ENCODE measurements around the gene VASH2.

Gene VASH2

DNA sequence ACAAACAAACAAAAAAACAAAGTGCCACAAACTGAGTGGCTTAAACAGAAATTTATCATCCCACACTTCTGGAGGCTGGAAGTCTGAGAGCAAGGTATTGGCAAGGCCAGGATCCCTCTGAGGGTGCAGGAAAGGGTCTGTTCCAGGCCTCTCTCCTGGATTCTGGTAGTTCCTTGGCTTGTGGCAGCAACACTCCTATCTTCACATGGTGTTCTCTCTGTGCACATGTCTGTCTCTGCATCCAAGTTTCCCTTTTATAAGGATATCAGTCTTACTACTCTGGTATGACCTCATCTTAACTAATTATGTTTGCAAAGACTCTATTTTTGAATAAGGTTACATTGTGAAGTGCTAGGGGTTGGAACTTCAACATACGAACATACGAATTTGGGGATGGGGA, 5.3 kb upstream of the VASH2 start:
- TF ChIP-seq, protein P1, sequence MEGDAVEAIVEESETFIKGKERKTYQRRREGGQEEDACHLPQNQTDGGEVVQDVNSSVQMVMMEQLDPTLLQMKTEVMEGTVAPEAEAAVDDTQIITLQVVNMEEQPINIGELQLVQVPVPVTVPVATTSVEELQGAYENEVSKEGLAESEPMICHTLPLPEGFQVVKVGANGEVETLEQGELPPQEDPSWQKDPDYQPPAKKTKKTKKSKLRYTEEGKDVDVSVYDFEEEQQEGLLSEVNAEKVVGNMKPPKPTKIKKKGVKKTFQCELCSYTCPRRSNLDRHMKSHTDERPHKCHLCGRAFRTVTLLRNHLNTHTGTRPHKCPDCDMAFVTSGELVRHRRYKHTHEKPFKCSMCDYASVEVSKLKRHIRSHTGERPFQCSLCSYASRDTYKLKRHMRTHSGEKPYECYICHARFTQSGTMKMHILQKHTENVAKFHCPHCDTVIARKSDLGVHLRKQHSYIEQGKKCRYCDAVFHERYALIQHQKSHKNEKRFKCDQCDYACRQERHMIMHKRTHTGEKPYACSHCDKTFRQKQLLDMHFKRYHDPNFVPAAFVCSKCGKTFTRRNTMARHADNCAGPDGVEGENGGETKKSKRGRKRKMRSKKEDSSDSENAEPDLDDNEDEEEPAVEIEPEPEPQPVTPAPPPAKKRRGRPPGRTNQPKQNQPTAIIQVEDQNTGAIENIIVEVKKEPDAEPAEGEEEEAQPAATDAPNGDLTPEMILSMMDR (IDR thresholded peaks at IDR 0.05; ENCODE audit: insufficient read depth, missing control alignments), result no peak
- no peak for DNase-seq (ENCODE audit: insufficient read length, low spot score)
- no peak for FAIRE-seq

DNA sequence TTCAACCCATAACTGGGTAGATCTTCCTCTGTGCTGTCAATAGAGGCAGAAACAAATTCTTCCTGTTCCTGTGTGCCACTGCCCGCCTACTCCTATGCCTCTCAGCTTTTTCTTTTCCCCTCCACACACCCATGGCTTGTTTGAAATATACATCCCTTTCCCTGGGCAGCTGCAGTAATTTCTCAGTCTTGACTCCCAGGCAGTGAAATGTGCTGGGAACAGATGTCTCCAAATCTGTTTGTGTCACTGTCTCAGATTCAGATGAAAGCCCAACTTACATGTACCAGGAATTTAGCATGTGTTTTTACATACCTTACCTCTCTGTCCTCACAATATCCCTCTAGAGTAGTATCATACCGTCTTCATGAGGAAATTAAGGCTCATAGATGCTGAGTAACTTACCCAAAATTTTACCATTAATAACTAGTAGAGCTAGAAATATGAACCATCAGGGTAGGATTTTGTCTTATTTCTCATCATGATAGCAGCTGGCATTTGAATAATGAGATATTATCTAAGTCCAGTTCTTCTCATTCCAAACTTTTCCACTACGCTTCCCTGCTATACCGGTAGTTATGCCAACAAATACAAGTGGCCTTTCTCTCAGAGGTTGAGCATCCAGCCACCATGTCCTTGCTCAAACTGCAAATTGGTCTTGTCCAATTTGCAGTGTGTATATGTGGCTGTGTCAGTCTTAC, 4.7 kb upstream of the VASH2 start:
- DNase-seq (ENCODE audit: insufficient read length, low spot score), result no peak
- TF ChIP-seq, protein P1 (IDR thresholded peaks at IDR 0.05; ENCODE audit: insufficient read depth, missing control alignments), result no peak
- FAIRE-seq, result no peak

- TF ChIP-seq, protein P1 (IDR thresholded peaks at IDR 0.05; ENCODE audit: insufficient read depth, missing control alignments), result no peak
- DNase-seq (ENCODE audit: insufficient read length, low spot score) (no peak), FAIRE-seq (no peak)
Observed at GRCh38 chr1:212946872-212947271, 3.5 kb upstream of the VASH2 start.

- FAIRE-seq, result no peak
- no peak for DNase-seq (ENCODE audit: insufficient read length, low spot score)
- TF ChIP-seq, protein P1 (IDR thresholded peaks at IDR 0.05; ENCODE audit: insufficient read depth, missing control alignments), result no peak
Observed at GRCh38 chr1:212949771-212950170, 570 bp upstream of the VASH2 start.

GRCh38 chr1:212951126-212951946, 995 bp downstream of the VASH2 start:
- FAIRE-seq (no peak), DNase-seq (ENCODE audit: insufficient read length, low spot score) (no peak)
- TF ChIP-seq, protein P1 (IDR thresholded peaks at IDR 0.05; ENCODE audit: insufficient read depth, missing control alignments), result no peak

GRCh38 chr1:212951947-212952640, 1.8 kb downstream of the VASH2 start:
- DNase-seq (ENCODE audit: insufficient read length, low spot score) (no peak), FAIRE-seq (no peak)
- TF ChIP-seq, protein P1 (IDR thresholded peaks at IDR 0.05; ENCODE audit: insufficient read depth, missing control alignments), result no peak
